Dedifferentiated amniotic fluid mesenchymal stem cell (primary cell): ENCODE results near the gene VEGFB.

Experiments used
- DNase-seq: peaks from one replicate; pipeline ENCODE4 v3.0.0-alpha.2; 2016; ENCODE audit errors: extremely low spot score

VEGFB gene

DNA sequence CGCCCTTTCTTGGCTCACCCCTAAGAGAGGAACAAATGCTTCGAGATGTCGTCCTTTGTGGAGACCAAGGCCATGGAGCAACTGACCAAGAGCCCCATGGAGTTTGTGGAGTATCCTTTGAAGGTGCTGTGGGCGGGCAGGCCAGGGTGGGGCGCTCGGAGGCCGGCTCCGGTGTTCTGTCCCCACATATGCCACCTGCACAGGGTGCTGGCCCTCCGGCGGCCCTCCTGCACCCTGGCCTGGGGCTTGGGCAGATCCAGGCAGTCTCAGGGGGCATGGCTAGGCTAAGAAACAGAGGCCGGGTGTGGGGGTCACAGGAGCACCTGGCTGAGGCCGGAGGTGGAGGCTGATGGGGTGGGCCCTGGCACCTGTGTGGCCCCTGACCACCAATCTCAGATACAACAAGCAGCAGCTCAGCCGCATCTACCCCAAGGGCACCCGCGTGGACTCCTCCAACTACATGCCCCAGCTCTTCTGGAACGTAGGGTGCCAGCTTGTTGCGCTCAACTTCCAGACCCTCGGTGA is 27.2 kb downstream of the VEGFB start:
- no peak for DNase-seq

DNA sequence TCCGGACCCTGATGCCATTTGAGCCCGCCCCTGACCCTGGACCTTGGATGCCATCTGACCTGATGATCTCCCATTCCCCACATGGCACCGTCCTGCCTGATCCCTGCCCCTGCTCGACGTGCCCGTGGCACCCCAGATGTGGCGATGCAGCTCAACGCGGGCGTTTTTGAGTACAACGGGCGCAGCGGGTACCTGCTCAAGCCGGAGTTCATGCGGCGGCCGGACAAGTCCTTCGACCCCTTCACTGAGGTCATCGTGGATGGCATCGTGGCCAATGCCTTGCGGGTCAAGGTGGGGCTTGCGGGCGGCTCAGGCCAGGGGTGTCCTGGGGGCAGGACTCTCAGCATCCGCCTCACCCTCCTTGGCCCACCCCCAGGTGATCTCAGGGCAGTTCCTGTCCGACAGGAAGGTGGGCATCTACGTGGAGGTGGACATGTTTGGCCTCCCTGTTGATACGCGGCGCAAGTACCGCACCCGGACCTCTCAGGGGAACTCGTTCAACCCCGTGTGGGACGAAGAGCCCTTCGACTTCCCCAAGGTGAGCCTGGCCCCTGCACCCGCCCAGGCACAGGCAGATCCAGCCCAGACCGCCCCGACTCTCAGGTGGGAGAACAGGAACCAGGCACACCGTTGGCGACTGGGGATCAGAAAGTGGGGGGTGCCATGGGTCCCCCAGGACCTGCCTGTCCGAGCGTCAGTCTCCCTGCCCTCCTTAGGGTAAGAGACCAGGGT is 28.1 kb downstream of the VEGFB start:
- no peak for DNase-seq

DNA sequence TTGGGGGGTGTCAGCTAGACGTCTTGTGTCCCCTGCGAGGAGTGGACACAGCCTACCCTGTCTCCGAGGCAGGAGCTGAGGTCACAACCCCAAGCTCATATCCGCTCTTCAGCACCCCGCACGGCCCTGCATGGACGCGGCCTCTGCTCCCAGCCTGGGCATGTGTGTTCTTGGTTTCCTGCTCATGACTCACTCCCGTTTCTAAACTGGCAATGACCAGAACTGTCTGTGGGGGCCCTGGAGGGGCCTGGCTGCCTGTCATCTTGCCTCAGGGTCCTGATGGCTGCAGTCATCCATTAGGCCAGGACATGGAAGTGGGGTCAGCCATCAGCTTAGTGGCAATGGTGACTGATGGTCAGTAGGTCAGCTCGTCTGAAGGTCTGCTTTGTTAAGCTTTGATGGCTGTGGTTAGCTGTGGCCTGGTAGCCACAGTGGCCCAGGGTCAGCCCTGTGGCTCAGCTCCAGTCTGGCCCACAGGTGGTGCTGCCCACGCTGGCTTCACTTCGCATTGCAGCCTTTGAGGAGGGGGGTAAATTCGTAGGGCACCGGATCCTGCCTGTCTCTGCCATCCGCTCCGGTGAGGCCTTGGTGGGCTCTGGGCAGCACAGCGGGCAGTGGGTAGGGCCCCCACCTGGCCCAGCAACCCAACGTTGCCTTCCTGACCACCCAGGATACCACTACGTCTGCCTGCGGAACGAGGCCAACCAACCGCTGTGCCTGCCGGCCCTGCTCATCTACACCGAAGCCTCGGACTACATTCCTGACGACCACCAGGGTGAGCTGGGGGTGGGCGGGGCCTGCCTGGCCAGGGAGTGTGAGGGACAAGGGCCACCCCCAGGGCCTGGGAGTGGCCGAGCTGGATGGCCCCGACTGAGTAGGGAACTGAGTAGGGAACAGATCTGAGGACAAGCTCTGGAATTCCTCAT is 28.9 kb downstream of the VEGFB start:
- no peak for DNase-seq

DNA sequence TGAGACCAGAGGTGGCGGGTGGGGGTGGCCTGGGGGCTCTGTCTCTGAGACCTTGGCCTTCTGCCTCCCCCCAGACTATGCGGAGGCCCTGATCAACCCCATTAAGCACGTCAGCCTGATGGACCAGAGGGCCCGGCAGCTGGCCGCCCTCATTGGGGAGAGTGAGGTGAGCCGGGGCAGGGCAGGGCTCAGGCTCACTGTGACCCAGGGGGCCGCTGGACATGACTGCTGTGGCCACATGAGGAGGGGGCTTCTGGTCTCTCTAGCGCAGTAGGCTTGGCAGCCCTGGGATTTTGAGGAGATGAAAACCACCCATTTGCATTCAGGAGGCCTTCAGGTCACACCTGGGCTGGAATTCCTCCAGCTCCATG is 29.5 kb downstream of the VEGFB start:
- DNase-seq, result no peak

DNA sequence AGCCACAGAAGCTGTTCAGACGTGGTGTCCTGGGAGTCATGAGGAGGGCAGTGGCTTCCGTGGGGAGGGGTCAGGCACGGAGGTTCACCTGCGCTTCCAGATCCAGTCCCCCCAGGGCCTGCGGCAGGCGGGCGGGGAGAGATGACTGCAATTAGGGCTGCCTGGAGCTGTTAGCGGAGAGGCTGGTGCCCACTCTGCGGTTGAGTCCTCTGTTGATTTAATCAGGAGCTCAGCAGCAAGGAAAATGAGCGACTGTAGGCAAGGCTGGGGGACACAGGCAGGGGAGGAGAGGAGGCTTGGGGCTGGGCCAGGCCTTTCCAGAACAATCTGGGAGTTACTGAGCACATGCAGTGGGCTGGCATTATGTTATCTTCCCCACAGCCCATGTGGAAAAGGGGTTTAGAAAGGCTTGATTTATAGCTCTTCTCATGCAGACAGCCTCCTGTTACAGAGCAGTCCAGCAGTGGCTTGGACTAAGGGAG is 30.0 kb downstream of the VEGFB start:
- DNase-seq, result no peak

DNA sequence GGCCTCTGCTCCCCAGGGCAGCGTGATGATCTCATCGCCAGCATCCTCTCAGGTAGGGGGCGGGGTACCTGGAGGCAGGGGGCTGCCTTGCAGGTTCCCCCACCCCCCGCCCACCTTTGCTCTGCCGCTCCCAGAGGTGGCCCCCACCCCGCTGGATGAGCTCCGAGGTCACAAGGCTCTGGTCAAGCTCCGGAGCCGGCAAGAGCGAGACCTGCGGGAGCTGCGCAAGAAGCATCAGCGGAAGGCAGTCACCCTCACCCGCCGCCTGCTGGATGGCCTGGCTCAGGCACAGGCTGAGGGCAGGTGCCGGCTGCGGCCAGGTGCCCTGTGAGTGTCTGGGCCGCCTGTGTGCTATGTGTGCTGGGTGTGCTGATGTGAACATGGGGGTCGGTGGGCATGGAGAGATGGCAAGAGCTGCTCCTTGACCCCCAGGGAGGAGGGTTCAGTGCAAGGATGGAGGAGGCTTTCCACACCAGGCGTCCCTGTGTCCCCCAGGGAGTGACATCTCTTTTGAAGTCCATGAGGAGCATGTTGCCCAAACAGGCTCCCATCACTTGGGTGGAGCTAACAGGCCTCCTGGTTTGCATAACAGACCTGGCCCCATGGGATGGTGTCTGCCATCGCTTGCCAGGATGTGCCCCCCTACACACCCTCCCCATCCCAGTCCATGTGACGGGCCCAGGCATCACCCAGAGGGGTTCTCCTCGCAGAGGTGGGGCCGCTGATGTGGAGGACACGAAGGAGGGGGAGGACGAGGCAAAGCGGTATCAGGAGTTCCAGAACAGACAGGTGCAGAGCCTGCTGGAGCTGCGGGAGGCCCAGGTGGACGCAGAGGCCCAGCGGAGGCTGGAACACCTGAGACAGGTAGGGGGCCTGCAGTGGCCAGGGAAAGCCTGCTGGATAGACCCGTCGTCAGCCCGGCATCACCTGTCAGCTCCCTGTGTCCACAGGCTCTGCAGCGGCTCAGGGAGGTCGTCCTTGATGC is 31.1 kb downstream of the VEGFB start:
- no peak for DNase-seq

DNA sequence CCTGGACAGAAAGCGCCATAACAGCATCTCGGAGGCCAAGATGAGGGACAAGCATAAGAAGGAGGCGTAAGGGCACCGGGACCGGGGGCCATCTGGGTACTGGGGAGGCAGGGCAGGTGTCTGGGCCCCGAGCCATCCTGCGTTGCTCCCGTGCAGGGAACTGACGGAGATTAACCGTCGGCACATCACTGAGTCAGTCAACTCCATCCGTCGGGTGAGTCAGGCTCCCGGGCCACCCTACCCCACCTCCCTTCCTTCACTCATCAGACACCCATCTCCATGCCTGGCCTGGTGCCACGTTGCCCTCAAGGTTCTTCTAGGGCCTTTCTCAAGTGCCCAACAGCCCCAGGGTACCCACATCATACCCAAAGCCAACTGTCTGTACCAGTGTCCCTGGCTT is 32.0 kb downstream of the VEGFB start:
- no peak for DNase-seq

DNA sequence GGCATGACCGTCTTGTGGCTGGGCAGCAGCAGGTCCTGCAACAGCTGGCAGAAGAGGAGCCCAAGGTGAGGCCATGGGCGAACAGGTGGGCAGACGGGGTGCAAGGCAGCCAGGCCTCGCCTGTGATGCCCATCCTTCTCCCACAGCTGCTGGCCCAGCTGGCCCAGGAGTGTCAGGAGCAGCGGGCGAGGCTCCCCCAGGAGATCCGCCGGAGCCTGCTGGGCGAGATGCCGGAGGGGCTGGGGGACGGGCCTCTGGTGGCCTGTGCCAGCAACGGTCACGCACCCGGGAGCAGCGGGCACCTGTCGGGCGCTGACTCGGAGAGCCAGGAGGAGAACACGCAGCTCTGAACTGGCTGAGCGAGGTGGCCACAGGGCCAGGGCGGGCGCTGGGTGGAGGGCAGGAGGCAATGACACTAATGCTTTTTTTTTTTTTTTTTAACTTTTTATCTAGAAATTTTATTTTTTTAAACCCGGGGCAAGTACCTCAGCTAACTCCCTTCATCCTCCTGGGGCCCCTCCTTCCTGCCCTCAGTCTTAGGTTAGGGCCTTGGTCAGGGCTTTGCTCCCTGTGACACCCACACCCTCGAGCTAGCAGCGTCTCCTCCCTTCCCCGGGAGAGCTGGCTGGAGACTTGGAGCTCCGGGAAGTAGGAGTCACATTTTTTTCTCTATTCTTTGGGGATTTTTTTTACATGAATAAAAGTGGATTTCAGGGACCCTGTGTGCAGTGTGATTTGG is 33.0 kb downstream of the VEGFB start:
- DNase-seq, result no peak

DNA sequence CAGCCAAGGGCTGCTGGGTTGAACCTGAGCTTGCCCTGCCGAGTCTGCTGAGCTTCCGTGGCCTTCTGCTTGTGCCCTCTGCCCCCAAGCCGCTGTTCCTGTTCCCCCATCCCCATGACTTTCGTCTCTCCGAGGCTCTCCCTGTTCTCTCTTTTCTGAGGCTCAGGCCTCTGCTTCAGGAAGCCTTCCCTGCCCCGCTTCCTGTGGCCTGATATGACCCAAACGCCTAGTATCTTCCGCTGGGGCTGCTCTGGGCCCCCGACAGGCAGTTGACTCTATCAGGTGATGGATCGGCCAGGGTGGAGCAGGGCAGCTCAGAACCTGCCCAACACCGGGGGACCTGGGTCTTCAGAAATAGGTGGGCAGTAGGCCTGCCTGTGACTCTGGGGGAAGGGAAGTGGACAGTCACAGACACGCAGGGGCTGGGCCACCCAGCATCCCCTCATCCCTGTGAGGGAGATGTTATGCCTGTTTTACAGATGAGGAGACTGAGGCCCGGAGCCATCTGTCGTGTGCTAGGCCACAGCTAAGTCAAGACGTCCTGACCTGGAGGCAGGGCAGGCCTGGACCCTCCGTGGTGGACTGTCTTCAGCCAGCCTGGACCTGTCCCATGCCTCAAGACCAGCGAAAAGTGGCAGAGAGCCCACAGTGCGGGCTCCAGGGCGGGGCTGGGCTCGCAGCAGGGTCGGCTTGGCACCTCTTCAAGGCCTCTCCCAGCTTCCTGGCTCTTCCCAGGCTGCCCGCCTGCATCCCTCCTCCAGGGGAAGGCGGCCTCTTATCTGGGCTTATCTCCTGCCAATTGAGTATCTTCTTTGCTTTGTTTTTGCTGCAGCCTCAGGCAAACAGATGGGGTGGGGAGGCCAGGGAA is 33.9 kb downstream of the VEGFB start:
- DNase-seq, result no peak

DNA sequence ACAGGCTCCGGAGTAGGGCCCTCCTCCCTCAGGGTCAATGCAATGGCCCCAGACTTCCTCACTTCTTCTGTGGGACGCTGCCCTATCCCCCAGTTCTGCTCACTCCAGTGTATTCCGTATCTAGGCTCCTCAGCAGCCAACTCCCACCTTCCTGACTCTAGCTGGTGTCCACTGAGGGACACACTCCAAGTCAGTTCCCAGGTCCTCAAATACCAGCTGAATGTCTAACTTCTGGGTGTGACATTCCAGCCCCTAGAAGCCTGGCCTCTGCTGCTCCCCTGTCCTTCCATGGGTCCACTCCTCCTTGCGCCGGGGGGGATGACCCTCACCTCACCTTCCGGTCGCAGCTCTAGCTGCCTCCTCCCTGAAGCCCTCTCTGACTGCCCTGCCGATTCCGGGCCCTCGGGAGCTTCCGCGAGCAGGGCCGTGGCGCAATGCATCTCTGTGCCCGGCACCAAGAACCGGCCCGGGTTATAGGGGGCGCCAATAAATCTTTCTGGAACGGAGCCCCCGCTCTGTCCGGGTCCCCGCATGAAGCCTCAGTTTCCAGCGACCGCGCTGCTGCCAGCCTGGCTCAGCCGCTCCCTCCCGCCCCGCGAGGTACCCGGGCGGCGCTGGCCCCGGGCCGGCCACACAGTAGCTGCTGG is 34.6 kb downstream of the VEGFB start:
- no peak for DNase-seq

DNA sequence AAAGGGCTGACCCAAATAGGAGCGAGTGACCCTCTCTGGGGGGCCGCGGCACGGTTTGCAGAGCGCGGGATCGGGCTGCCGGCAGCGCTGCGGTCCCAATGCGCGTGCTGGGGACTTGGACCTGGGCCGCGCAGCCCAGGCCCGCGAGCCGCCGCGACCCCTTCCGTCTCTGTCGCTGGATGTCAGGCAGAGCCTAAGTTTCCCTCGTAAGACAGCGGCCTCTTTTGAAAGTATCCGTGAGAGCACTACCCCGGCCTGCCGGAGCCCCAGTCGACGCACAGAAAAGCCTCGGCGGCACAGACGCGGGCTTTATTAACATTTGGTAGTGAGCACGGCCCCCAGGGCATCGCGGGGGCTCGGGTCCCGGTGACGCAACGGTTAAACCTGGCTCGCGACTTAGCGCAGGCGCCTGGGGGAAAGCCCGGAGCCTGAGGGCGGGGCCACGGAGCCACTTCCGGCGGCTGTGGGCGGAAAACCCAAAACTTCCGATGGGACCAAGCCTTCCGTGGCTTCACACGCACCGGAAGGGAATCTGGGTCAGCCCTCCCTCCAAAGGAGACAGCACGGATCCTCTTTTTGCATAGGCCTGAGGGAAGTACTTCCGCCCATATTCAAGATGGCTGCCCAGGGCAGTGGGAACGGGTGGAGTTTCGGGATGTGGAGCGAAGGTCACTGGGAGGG is 35.3 kb downstream of the VEGFB start:
- DNase-seq, result peak; percentile 100

DNA sequence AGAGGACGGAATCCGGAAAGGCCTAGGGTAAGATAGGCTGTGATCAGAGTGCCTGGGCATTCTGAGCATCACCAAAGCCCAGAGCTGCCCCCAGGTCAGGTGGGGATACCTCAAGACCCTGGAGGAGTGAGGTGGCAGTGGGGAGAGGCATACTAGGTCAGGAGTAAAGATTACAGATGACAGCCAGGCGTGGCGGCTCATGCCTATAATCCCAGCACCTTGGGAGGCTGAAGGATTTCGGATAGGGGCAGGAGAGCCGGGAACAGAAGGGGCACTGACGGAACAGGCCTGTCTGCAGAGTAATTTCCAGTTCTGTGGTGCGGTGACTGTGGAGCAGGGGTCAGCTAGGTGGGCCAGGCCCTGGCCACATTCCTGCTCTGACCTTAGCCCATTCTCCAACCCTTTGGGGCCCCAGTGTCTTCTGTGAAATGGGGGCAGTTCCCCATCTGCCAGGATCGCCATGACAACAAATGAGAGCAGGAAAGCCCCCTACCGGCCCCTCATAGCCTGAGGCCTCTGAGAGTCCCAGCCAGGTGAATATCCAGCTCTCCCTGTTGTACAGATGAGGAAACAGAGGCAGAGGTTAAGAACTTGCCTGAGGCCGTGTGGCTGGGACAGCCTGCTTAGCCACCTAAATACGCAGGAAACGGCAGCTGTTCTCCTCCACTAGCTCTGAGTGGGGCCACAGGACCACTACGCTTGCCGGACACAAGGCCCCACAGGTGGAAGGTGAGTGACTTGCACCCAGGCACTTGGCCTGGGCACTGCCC is 40.8 kb downstream of the VEGFB start:
- DNase-seq, result no peak

DNA sequence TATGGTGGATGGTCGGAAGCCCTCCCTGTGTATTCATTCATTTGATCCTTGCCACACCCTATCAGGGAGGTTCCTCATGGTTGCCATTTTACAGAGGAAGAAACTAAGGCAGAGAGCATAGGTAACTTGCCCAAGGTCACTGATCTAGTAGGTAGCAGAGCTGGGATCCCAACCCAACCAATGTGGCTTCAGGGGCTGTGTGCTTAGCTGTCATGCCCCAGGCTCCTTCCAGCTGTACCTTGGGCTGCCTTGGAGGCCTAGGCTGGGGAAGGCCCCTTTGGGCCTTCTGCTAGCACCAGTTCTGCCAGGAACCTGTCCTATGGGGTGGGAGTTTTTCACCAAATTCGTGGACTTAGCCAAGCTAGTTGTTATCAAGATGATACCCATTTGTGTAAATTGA is 41.5 kb downstream of the VEGFB start:
- no peak for DNase-seq

DNA sequence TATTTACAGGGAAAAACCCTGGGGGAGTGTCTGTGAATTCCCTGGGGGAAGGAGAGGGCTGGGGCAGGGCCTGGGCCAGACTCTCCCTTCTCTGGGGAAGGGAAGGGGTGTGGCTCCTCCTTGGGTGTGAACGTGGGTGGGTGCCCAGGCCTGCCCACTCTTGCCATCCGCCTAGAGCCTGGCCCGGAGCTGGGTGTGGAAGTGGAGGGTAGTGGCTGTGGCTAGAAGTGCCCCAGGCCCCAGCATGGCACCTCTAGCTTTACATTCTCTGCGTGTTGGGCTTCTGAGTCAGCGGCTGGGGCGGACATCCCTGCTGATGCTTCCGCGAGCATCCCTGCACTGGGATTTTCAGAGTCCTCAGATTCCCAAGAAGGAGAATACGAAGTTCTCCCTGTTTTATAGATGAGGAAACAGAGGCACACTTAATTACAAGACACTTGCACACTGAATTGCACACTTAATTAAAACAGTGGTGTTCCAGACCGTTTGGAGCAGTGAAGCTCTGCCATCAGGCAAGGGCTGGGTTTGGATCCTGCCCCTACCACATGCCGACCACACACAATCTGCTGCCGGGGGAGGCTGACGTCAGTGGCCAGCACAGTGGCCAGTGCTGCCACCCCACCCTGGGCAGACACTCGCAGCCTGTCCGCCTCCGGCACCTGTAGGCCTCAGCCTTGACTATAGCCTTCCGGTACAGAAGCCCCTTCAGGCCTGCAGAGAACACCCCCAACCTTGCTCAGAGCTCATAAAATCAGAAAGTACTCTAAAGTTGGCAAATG is 42.5 kb downstream of the VEGFB start:
- DNase-seq, result no peak

DNA sequence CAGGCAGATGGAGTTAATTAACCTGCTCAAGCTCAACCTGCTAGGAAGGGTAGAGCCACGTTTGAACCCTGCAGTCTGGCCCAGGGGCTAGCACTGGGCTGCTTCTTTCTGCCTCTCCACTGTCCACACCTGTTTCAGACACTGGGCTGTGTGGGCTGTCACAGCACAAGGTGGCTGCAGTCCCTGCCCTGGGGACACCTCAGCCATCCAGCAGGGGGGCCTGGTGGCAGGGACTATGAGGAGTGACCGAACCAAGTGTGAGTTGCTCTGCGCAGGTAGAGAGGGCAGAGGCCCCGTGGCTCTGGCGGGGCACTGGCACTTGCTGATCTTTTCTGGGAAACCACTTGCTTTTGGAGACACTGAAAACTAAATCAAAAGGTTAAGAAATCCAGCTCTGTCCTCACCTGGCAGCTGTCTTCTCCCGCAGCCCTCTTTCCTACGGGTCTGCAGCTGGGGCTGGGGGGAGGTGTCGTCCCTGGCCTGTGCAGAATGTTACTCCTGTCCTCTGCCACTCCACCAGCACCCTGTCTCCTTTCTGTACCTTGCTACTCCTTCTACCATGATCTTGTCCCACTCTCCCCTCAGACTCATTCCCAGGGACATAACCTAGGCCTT is 44.3 kb downstream of the VEGFB start:
- DNase-seq, result no peak

DNA sequence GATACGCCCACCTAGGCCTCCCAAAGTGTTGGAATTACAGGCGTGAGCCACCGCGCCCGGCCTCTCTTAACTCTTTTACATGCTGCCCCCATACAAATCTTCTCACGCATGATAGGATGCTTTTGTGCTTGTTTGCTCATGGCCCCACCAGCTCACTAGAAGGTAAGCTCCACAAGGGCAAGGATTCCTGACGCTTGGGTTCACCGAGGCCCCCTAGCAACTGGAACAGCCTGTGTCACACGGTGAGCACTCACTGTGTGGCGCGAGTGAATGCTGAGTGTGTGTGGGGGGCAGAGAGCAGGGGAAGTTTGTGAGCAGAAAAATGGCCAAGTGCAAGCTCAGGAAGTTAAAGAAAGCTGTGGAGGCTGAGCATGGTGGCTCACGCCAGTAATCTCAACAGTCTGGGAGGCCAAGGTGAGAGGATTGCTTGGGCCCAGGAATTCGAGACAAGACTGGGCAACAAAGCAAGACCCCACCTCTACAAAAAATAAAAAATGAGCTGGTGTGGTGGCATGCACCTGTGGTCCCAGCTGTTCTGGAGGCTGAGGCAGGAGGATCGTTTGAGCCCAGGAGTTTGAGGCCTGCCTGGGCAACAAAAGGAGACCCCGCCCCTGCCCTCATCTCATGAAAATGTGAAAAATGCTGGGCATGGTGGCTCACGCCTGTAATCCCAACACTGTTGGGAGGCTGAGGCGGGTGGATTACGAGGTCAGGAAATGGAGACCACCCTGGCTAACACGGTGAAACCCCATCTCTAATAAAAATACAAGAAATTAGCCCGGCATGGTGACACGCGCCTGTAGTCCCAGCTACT is 47.8 kb downstream of the VEGFB start:
- DNase-seq, result no peak
